ENCODE data around the gene TYMS.

The TYMS gene

GRCh38 chr18:649341-649740, 8.1 kb upstream of the TYMS start:
- DNase-seq: no peak

- DNase-seq: no peak
These were observed 7.0 kb upstream of the TYMS start for GRCh38 chr18:650428-650858.

- DNase-seq: no peak
These were observed 5.3 kb upstream of the TYMS start for GRCh38 chr18:652131-652530.

- no peak for DNase-seq
These were observed 3.9 kb upstream of the TYMS start for GRCh38 chr18:653512-653911.

- DNase-seq: no peak
These were observed 2.9 kb upstream of the TYMS start for GRCh38 chr18:654601-655000.

- no peak for DNase-seq
These were observed 2.0 kb upstream of the TYMS start for GRCh38 chr18:655445-655844.

GRCh38 chr18:658001-658946, 821 bp downstream of the TYMS start:
- peak; percentile 94 for DNase-seq

- no peak for DNase-seq
These were observed 1.6 kb downstream of the TYMS start for GRCh38 chr18:658947-659533.

- no peak for DNase-seq
These were observed 2.1 kb downstream of the TYMS start for GRCh38 chr18:659597-659996.

GRCh38 chr18:662197-662596, 4.7 kb downstream of the TYMS start:
- DNase-seq: no peak

- DNase-seq: no peak
These were observed 8.7 kb downstream of the TYMS start for GRCh38 chr18:666177-666576.

- no peak for DNase-seq
These were observed 9.2 kb downstream of the TYMS start for GRCh38 chr18:666628-667027.

GRCh38 chr18:668260-668659, 10.8 kb downstream of the TYMS start:
- DNase-seq: no peak

- no peak for DNase-seq
These were observed 11.6 kb downstream of the TYMS start for GRCh38 chr18:669077-669476.

GRCh38 chr18:670522-670921, 13.1 kb downstream of the TYMS start:
- DNase-seq: no peak

- DNase-seq: no peak
These were observed 14.0 kb downstream of the TYMS start for GRCh38 chr18:671405-671804.

GRCh38 chr18:673317-673716, 15.9 kb downstream of the TYMS start:
- DNase-seq: no peak

GRCh38 chr18:673769-674168, 16.3 kb downstream of the TYMS start:
- no peak for DNase-seq

- no peak for DNase-seq
These were observed 17.9 kb downstream of the TYMS start for GRCh38 chr18:675307-675706.

- no peak for DNase-seq
These were observed 18.6 kb downstream of the TYMS start for GRCh38 chr18:676069-676468.

GRCh38 chr18:676736-677135, 19.3 kb downstream of the TYMS start:
- no peak for DNase-seq

GRCh38 chr18:677145-677544, 19.7 kb downstream of the TYMS start:
- DNase-seq: no peak

- no peak for DNase-seq
These were observed 20.5 kb downstream of the TYMS start for GRCh38 chr18:677951-678381.

GRCh38 chr18:678482-679182, 21.2 kb downstream of the TYMS start:
- DNase-seq: no peak
